ENCODE measurements around the gene HJURP. TPM values are rescaled to one million over a fixed set of nuclear protein-coding genes. Genes with fewer than 3 reads are reported as not detected.

The HJURP gene
- total RNA-seq, 4 donors from 2014 or later, result 0.15 to 3.1 (median 2.5) TPM; not detected in 1

DNA sequence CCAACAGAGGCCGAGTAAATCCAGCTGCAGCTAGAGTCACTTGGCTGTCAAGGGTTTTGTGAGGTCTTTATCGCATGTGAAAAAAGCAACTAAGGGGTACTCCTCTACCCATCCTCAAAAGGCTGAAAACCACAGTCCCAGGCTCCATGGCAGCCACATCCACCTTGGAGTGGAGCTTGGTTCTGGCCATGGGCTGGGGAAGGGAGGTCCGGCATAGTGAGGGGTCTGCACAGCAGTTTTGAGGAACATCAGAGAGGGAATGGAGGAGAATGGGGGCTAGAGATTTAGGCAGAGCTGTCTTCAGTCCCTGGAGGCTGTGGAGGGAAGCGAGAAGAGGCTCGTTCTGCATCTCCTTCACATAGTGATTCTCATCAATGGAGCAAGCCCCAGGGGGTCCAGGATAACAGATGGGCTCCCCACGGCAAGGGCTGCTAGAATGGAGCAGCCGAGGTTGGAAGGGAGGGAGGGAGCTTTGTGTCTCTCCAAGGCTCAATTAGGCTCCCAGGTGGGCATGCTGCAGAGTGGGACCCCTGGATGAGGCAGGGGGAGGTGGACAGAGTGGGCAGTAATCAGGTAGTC lies 55.2 kb downstream of the HJURP start:
- no peaks in the 10 kb centered on the region for H3K36me3 ChIP-seq
- H3K27ac ChIP-seq, result no peak overlapping the region
- 0 to 55% methylated on average over 1 to 7 of the region's 7 CpGs for WGBS, 2 donors (ENCODE audit: low coverage in 1 of 2)
- TF ChIP-seq POLR2AphosphoS5 (IDR thresholded peaks at IDR 0.05) (no peak), POLR2A (IDR thresholded peaks at IDR 0.05) (no peak), EP300 (IDR thresholded peaks at IDR 0.05) (no peak)
- TF ChIP-seq, protein P1, sequence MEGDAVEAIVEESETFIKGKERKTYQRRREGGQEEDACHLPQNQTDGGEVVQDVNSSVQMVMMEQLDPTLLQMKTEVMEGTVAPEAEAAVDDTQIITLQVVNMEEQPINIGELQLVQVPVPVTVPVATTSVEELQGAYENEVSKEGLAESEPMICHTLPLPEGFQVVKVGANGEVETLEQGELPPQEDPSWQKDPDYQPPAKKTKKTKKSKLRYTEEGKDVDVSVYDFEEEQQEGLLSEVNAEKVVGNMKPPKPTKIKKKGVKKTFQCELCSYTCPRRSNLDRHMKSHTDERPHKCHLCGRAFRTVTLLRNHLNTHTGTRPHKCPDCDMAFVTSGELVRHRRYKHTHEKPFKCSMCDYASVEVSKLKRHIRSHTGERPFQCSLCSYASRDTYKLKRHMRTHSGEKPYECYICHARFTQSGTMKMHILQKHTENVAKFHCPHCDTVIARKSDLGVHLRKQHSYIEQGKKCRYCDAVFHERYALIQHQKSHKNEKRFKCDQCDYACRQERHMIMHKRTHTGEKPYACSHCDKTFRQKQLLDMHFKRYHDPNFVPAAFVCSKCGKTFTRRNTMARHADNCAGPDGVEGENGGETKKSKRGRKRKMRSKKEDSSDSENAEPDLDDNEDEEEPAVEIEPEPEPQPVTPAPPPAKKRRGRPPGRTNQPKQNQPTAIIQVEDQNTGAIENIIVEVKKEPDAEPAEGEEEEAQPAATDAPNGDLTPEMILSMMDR (IDR thresholded peaks at IDR 0.05), result no peak
- no peak overlapping the region for H3K4me3 ChIP-seq
- no peaks in the 10 kb centered on the region for H3K9me3 ChIP-seq
- ATAC-seq, result no peak
- peaks cover 13% of the 10 kb centered on the region for H3K27me3 ChIP-seq
- H3K4me1 ChIP-seq, result no peaks in the 10 kb centered on the region

DNA sequence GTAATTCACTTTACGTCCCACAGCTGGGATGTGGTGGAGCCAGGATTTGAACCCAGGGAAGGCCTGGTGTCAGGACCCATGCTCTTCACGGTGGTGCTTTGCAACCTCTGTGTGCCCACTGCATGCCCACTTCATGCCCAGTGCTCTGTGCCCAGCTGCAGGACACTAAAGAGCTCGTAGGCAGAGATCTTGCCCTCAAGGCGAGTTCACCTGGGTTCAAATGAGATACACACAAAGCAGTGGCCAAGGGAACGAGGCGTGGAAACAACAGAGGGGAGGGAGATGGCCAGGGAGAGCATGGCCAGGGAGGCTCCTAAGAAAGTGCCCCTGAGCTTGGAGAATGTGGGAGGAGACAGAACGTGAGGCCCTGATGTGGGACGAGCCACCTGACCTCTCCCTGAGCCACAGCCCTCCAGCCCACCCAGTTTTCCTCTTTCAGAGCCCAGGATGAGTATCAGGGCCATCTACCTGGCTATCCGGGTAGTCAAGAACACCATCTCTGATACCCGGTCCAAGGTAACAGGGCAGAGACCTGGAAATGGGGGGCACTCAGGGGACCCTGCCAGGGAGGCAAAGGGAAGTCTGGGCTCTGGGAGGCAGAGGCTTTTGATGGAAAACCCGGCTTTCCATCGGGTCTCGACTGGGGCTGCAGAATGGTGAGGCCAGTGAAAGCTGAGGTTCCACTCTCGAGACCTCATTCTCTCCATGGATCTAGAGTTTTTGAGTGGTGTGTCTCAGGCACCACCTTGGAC lies 55.8 kb downstream of the HJURP start:
- Histone ChIP-seq H3K4me3 (no peak overlapping the region), H3K36me3 (no peaks in the 10 kb centered on the region), H3K4me1 (no peaks in the 10 kb centered on the region), H3K27me3 (peaks cover 11% of the 10 kb centered on the region), H3K9me3 (no peaks in the 10 kb centered on the region), H3K27ac (no peak overlapping the region)
- ATAC-seq, result no peak
- TF ChIP-seq EP300 (IDR thresholded peaks at IDR 0.05) (no peak), POLR2AphosphoS5 (IDR thresholded peaks at IDR 0.05) (no peak), POLR2A (IDR thresholded peaks at IDR 0.05) (no peak)
- TF ChIP-seq, protein P1 (IDR thresholded peaks at IDR 0.05), result no peak
- 100% methylated on average over 2 of the region's 14 CpGs; no CpG with 5 or more reads in 1 of the 2 donors for WGBS, 2 donors (ENCODE audit: low coverage in 1 of 2)

DNA sequence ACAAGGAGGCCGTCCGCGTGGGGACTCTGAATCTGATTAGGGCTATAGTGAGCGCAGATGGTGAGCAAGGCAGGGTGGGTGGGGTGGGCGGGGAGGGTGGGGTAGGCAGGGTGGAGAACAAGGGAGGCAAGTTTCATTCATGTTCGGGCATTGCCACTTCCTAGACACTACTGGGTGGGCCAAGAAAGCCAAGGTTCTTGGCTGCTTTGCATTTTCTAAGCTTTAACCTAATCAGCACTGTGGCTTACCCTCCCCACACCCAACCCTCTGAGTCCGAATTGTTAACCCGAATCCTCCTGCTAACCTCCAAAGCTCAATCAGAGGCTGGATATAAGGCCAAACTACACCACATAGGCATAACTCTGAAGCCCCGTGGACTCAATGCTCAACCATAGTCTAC lies 58.1 kb downstream of the HJURP start:
- Histone ChIP-seq H3K4me1 (no peaks in the 10 kb centered on the region), H3K9me3 (no peaks in the 10 kb centered on the region), H3K36me3 (no peaks in the 10 kb centered on the region), H3K4me3 (no peak overlapping the region), H3K27me3 (peaks cover 5% of the 10 kb centered on the region), H3K27ac (no peak overlapping the region)
- WGBS, 2 donors (ENCODE audit: low coverage in 1 of 2), result 80 to 89% methylated on average over 1 to 3 of the region's 9 CpGs
- no peak for TF ChIP-seq POLR2AphosphoS5 (IDR thresholded peaks at IDR 0.05)
- TF ChIP-seq POLR2A (IDR thresholded peaks at IDR 0.05), result no peak
- no peak for TF ChIP-seq EP300 (IDR thresholded peaks at IDR 0.05)
- TF ChIP-seq, protein P1 (IDR thresholded peaks at IDR 0.05), result no peak
- no peak for ATAC-seq

DNA sequence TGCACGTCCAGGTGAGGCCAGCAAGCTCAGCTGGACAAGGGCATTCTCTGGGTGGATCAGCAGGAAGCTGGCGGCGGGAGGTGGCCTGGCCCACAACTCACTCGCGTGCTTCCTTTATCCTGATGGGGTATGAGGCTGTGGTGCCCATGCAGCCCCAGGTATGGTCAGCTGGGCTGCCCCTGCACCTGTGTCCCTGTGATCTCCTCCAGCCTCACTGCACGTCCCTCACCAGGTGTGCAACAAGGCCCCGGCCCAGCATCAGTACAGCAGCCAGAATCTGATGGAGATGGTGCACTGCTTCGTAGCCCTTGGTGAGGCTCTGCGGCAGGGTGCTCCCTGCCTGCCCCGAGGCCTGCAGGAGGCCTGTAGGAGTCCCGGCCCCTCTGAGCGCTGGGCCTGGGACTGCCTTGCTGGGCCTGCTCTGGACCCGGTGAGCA lies 58.6 kb downstream of the HJURP start:
- TF ChIP-seq POLR2A (IDR thresholded peaks at IDR 0.05) (no peak), POLR2AphosphoS5 (IDR thresholded peaks at IDR 0.05) (no peak), EP300 (IDR thresholded peaks at IDR 0.05) (no peak)
- TF ChIP-seq, protein P1 (IDR thresholded peaks at IDR 0.05), result no peak
- Histone ChIP-seq H3K9me3 (no peaks in the 10 kb centered on the region), H3K4me1 (no peaks in the 10 kb centered on the region), H3K4me3 (no peak overlapping the region), H3K36me3 (no peaks in the 10 kb centered on the region), H3K27ac (no peak overlapping the region), H3K27me3 (peaks cover 5% of the 10 kb centered on the region)
- no peak for ATAC-seq
- no CpG with 5 or more reads among the region's 13 CpGs for WGBS, 2 donors (ENCODE audit: low coverage in 1 of 2)

Data from gastroesophageal sphincter (tissue), 4 donors.